Middle frontal gyrus (tissue), 1 donor: ENCODE measurements around the gene RASA1.

Source experiments
- DNase-seq: peaks from one replicate; pipeline ENCODE4 v3.0.0-alpha.2; 2015; ENCODE audit warnings: low spot score; ENCODE audit errors: extremely low spot score

Gene RASA1

GRCh38 chr5:87359106-87359505, 91.4 kb downstream of the RASA1 start:
- no peak for DNase-seq

- DNase-seq: no peak
These were observed 92.4 kb downstream of the RASA1 start for GRCh38 chr5:87360132-87360531.

- DNase-seq: no peak
These were observed 93.4 kb downstream of the RASA1 start for GRCh38 chr5:87361031-87361445.

GRCh38 chr5:87361536-87362213, 94.0 kb downstream of the RASA1 start:
- no peak for DNase-seq

- DNase-seq: no peak
These were observed 99.6 kb downstream of the RASA1 start for GRCh38 chr5:87367243-87367642.

- DNase-seq: no peak
These were observed 100.9 kb downstream of the RASA1 start for GRCh38 chr5:87368601-87369000.

- DNase-seq: no peak
These were observed 101.7 kb downstream of the RASA1 start for GRCh38 chr5:87369431-87369830.

GRCh38 chr5:87372705-87373104, 105.0 kb downstream of the RASA1 start:
- no peak for DNase-seq

- DNase-seq: no peak
These were observed 114.5 kb downstream of the RASA1 start for GRCh38 chr5:87382224-87382623.

GRCh38 chr5:87383216-87383615, 115.5 kb downstream of the RASA1 start:
- DNase-seq: no peak

GRCh38 chr5:87385802-87386201, 118.1 kb downstream of the RASA1 start:
- DNase-seq: no peak

- no peak for DNase-seq
These were observed 120.4 kb downstream of the RASA1 start for GRCh38 chr5:87388129-87388528.

- no peak for DNase-seq
These were observed 121.8 kb downstream of the RASA1 start for GRCh38 chr5:87389296-87390034.

- no peak for DNase-seq
These were observed 122.4 kb downstream of the RASA1 start for GRCh38 chr5:87390075-87390474.

GRCh38 chr5:87390576-87391199, 123.0 kb downstream of the RASA1 start:
- DNase-seq: no peak

- DNase-seq: no peak
These were observed 124.5 kb downstream of the RASA1 start for GRCh38 chr5:87392170-87392569.

GRCh38 chr5:87392801-87393200, 125.1 kb downstream of the RASA1 start:
- no peak for DNase-seq

- DNase-seq: no peak
These were observed 125.6 kb downstream of the RASA1 start for GRCh38 chr5:87393331-87393730.

- DNase-seq: no peak
These were observed 126.9 kb downstream of the RASA1 start for GRCh38 chr5:87394411-87395165.

- no peak for DNase-seq
These were observed 131.4 kb downstream of the RASA1 start for GRCh38 chr5:87398981-87399614.

- no peak for DNase-seq
These were observed 132.0 kb downstream of the RASA1 start for GRCh38 chr5:87399720-87400119.
